Activated CD4-positive, CD25-positive, alpha-beta regulatory T cell treated with anti-CD3 and anti-CD28 coated beads, Interleukin-2, amount 50 U/mL, for 24 hours (primary cell): ENCODE measurements around the gene TIMM13.

Source experiments
- ATAC-seq, 2 donors: fragments of 150-1000 bp; cut with Tn5 transposase; one replicate each; pipeline ENCODE4 v1.10.0; 2021; ENCODE audit warnings: mild to moderate bottlenecking in 1 of 2, moderate library complexity in 1 of 2

TIMM13 gene

GRCh38 chr19:2380567-2380966 lies 46.8 kb downstream of the TIMM13 start:
- no peak for ATAC-seq

DNA sequence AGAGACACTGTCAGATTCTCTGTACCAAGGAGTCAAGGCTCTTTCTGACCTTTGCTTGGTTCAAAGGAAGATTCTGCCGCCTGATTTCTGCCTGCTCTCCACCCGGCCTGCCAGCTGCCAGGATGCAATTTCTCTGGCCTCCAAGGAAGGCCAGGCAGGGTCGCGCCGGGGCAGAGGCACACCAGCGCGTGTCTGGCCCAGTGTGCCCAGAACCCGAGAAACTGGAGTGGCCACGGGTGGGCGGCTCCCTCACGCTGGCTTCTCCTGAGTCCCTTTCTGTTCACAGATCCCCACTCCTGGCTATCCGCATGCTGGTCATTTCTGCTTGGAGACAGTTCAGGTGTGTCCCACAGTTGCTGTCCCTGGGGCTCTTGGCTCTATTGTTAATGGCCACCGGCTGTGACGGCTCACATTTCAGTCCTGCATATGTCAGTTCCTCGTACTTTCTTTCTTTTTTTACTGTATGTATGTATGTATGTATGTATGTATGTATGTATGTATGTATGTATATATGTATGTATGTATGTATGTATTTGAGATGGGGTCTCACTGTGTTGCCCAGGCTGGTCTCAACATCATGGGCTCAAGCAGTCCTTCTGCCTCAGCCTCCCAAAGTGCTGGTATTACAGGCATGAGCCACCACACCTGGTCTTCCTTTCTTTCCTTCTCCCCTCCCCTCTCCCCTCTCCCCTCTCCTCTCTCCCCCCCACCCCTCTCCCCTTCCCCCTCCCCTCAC lies 50.4 kb downstream of the TIMM13 start:
- ATAC-seq: no peak
